ENCODE results near the gene MOV10L1. TPM values are rescaled to one million over a fixed set of nuclear protein-coding genes. Genes with fewer than 3 reads are reported as not detected.

The MOV10L1 gene
- total and polyA plus RNA-seq, 2 donors (not counting 1 experiment from before 2014, with no cell fraction given): 0.03 to 0.83 TPM

DNA sequence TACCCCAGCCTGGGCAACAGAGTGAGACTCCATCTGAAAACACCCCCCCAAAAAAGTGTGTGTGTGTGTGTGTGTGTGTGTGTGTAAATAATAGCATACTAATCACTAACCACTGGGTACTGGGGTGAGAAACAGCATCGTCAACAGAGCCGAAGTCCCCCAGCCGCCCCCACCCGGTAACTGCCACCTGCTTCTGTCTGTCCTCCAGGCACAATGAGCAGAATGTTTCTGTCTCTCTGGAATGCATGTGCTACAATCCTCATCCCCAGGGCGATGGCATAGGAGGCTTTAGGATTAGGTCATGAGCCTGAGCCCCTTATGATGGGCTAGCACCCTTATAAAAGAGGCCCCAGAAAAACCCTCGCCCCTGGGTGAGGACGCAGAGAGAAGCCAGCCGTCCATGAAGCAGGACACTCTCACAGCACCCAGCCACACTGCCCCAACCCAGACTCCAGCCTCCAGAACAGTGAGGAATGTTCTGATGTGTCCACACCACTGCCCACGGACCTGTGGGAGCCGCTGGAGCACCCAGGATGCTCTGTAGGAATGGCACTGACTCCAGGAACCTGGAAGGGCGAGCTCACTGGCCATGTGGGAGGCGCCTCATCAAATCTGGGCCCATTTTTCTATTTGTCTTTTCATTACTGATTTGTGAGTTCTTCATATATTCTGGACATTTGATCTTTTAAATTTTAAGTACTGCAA is 41.6 kb upstream of the MOV10L1 start:
- H3K27ac ChIP-seq (ENCODE audit: insufficient read depth, low read length): no peak overlapping the region
- TF ChIP-seq EZH2 (IDR thresholded peaks at IDR 0.05; ENCODE audit: low read length, missing control alignments): no peak
- TF ChIP-seq, protein P1, sequence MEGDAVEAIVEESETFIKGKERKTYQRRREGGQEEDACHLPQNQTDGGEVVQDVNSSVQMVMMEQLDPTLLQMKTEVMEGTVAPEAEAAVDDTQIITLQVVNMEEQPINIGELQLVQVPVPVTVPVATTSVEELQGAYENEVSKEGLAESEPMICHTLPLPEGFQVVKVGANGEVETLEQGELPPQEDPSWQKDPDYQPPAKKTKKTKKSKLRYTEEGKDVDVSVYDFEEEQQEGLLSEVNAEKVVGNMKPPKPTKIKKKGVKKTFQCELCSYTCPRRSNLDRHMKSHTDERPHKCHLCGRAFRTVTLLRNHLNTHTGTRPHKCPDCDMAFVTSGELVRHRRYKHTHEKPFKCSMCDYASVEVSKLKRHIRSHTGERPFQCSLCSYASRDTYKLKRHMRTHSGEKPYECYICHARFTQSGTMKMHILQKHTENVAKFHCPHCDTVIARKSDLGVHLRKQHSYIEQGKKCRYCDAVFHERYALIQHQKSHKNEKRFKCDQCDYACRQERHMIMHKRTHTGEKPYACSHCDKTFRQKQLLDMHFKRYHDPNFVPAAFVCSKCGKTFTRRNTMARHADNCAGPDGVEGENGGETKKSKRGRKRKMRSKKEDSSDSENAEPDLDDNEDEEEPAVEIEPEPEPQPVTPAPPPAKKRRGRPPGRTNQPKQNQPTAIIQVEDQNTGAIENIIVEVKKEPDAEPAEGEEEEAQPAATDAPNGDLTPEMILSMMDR (conservative IDR thresholded peaks at IDR 0.05 in 1 of 2, IDR thresholded peaks at IDR 0.05 in 1 of 2; ENCODE audit: low read depth in 1 of 2, low read length in 2 of 2): no peak
- H3K4me2 ChIP-seq (ENCODE audit: extremely low read depth, insufficient read depth, low read length): no peak overlapping the region
- H3K36me3 ChIP-seq (ENCODE audit: control insufficient read depth, insufficient read depth, low read length): no peaks in the 10 kb centered on the region
- H3K4me1 ChIP-seq (ENCODE audit: control insufficient read depth, extremely low read depth, insufficient read depth, low read length): no peaks in the 10 kb centered on the region
- H2AFZ ChIP-seq (ENCODE audit: low read length): no peak overlapping the region
- H3K27me3 ChIP-seq (ENCODE audit: control insufficient read depth, insufficient read depth, low read length): no peaks in the 10 kb centered on the region
- no peak for DNase-seq (ENCODE audit: low read depth in 2 of 2)
- no peaks in the 10 kb centered on the region for H4K20me1 ChIP-seq (ENCODE audit: control insufficient read depth, extremely low read depth, insufficient read depth, low read length)
- H3K4me3 ChIP-seq (replicated peaks in 1 of 4; ENCODE audit: control extremely low read depth in 1 of 4, insufficient read depth in 1 of 4, low read depth in 3 of 4, low read length in 4 of 4): no peak overlapping the region
- H3K9ac ChIP-seq (ENCODE audit: insufficient read depth, low read length): no peak overlapping the region
- no peaks in the 10 kb centered on the region for H3K9me3 ChIP-seq (ENCODE audit: control insufficient read depth, insufficient read depth, low read depth, low read length)
- H3K79me2 ChIP-seq (ENCODE audit: control insufficient read depth, insufficient read depth, low read length): no peaks in the 10 kb centered on the region

DNA sequence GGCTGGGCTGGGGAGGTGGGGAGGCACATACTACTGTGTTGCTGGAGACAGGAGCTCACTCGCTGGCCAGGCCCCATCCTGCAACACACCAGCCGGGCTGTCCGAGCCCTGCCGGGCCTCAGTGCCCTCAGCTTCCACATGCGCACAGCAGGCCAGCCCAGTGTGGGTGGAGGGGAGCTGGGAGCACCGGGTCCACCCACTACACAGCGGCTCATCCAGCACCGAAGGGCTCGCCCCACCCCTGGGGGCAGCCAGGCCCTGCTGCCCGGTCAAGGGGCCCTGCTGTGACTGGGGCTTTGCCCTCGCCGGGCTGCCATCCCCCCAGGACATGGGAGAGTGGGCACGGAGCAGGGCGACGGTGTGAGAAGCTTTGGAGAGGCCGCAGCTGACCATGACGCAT is 41.0 kb upstream of the MOV10L1 start:
- Histone ChIP-seq H3K9me3 (ENCODE audit: control insufficient read depth, insufficient read depth, low read depth, low read length) (no peaks in the 10 kb centered on the region), H3K79me2 (ENCODE audit: control insufficient read depth, insufficient read depth, low read length) (no peaks in the 10 kb centered on the region), H3K4me1 (ENCODE audit: control insufficient read depth, extremely low read depth, insufficient read depth, low read length) (no peaks in the 10 kb centered on the region), H3K4me3 (replicated peaks in 1 of 4; ENCODE audit: control extremely low read depth in 1 of 4, insufficient read depth in 1 of 4, low read depth in 3 of 4, low read length in 4 of 4) (no peak overlapping the region), H4K20me1 (ENCODE audit: control insufficient read depth, extremely low read depth, insufficient read depth, low read length) (no peaks in the 10 kb centered on the region), H2AFZ (ENCODE audit: low read length) (no peak overlapping the region), H3K9ac (ENCODE audit: insufficient read depth, low read length) (no peak overlapping the region), H3K36me3 (ENCODE audit: control insufficient read depth, insufficient read depth, low read length) (no peaks in the 10 kb centered on the region), H3K4me2 (ENCODE audit: extremely low read depth, insufficient read depth, low read length) (no peak overlapping the region), H3K27me3 (ENCODE audit: control insufficient read depth, insufficient read depth, low read length) (no peaks in the 10 kb centered on the region), H3K27ac (ENCODE audit: insufficient read depth, low read length) (no peak overlapping the region)
- DNase-seq (ENCODE audit: low read depth in 2 of 2): no peak
- TF ChIP-seq EZH2 (IDR thresholded peaks at IDR 0.05; ENCODE audit: low read length, missing control alignments): no peak
- TF ChIP-seq, protein P1 (conservative IDR thresholded peaks at IDR 0.05 in 1 of 2, IDR thresholded peaks at IDR 0.05 in 1 of 2; ENCODE audit: low read depth in 1 of 2, low read length in 2 of 2): no peak

DNA sequence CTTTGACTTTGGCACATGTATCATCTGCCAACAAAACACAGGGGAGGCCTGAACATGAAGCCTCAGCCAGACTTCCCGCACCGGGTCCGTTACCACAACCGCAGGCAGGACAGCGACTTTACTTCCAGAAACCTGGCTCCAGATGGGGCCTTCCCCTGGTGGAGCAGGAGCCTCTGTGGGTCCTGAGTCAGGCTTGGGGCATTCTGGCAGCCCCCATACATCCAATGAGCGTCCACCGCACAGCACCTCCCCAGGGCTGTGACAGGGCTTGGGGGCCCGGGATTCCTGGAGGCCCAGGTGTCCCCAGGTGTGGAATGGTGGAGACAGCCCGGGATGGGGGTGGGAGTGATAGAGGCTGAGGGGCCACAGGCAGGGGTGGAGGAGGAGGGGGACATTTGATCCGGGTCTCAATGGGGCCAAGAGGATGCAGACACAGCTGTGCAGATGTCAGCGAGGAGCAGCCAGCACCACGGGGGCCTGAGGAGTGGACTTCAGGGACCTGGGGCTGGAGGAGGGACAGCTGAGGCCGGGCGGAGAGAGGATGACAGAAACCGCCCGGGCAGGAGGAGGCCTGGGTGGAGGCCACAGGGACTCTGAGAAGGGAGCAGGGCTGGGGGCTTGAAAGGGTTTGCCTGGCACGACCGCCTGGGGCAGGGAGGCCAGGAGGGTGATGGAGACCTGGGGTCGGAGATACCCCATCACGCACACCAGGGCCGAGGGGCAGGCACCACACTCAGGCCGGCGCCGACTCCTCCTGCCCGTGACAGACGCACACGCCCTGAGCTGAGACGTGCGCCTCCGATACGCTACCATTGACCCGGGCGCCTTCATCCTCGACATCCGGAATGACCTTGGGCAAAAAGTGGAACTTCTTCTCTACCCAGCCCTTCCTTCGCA is 40.3 kb upstream of the MOV10L1 start:
- no peaks in the 10 kb centered on the region for H3K36me3 ChIP-seq (ENCODE audit: control insufficient read depth, insufficient read depth, low read length)
- no peak overlapping the region for H3K4me3 ChIP-seq (replicated peaks in 1 of 4; ENCODE audit: control extremely low read depth in 1 of 4, insufficient read depth in 1 of 4, low read depth in 3 of 4, low read length in 4 of 4)
- TF ChIP-seq, protein P1 (conservative IDR thresholded peaks at IDR 0.05 in 1 of 2, IDR thresholded peaks at IDR 0.05 in 1 of 2; ENCODE audit: low read depth in 1 of 2, low read length in 2 of 2): no peak
- TF ChIP-seq EZH2 (IDR thresholded peaks at IDR 0.05; ENCODE audit: low read length, missing control alignments): no peak
- H3K27ac ChIP-seq (ENCODE audit: insufficient read depth, low read length): no peak overlapping the region
- H3K9ac ChIP-seq (ENCODE audit: insufficient read depth, low read length): no peak overlapping the region
- H2AFZ ChIP-seq (ENCODE audit: low read length): no peak overlapping the region
- H3K4me1 ChIP-seq (ENCODE audit: control insufficient read depth, extremely low read depth, insufficient read depth, low read length): no peaks in the 10 kb centered on the region
- no peak overlapping the region for H3K4me2 ChIP-seq (ENCODE audit: extremely low read depth, insufficient read depth, low read length)
- H4K20me1 ChIP-seq (ENCODE audit: control insufficient read depth, extremely low read depth, insufficient read depth, low read length): no peaks in the 10 kb centered on the region
- H3K79me2 ChIP-seq (ENCODE audit: control insufficient read depth, insufficient read depth, low read length): no peaks in the 10 kb centered on the region
- no peak for DNase-seq (ENCODE audit: low read depth in 2 of 2)
- no peaks in the 10 kb centered on the region for H3K27me3 ChIP-seq (ENCODE audit: control insufficient read depth, insufficient read depth, low read length)
- H3K9me3 ChIP-seq (ENCODE audit: control insufficient read depth, insufficient read depth, low read depth, low read length): no peaks in the 10 kb centered on the region

All from fibroblast of lung (primary cell).